Measurements from ENCODE around the gene PLXDC2. TPM values are rescaled to one million over a fixed set of nuclear protein-coding genes. Genes with fewer than 3 reads are reported as not detected.
"Not testable (repeated sequence)": the region's sequence is repeated elsewhere in the genome, so short reads cannot be mapped to it uniquely, and the experiment has no call there.

PLXDC2 gene
- total RNA-seq, 1 donor from 2014 or later = 10.6 TPM

- DNase-seq (ENCODE audit: low spot score in 2 of 2) = no peak
- no peak for FAIRE-seq
These were observed 151.7 kb downstream of the PLXDC2 start for GRCh38 chr10:19967981-19968380.

- no peak for FAIRE-seq
- no peak for DNase-seq (ENCODE audit: low spot score in 2 of 2)
These were observed 152.5 kb downstream of the PLXDC2 start for GRCh38 chr10:19968745-19969144.

DNA sequence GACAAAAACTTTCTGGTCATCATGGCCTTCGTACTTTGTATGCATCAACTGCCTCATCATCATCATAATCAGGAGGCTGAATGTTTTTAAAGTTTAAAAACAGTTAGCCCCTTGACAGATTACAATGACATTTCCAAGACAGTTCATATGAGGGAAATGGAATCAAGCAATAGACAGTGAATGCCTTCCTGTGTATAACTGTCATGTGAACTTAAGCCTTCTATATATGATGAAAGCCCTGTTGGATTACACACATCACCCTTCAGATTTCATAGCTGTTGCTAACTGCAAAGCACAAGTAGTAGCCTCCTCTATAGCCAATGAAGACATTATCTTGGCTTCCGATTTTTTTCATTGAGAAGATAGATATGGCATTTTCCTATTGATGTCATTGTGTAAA, 154.0 kb downstream of the PLXDC2 start:
- DNase-seq (ENCODE audit: low spot score in 2 of 2) = no peak
- no peak for FAIRE-seq

GRCh38 chr10:19970717-19971116, 154.5 kb downstream of the PLXDC2 start:
- DNase-seq (ENCODE audit: low spot score in 2 of 2) (no peak), FAIRE-seq (no peak)

DNA sequence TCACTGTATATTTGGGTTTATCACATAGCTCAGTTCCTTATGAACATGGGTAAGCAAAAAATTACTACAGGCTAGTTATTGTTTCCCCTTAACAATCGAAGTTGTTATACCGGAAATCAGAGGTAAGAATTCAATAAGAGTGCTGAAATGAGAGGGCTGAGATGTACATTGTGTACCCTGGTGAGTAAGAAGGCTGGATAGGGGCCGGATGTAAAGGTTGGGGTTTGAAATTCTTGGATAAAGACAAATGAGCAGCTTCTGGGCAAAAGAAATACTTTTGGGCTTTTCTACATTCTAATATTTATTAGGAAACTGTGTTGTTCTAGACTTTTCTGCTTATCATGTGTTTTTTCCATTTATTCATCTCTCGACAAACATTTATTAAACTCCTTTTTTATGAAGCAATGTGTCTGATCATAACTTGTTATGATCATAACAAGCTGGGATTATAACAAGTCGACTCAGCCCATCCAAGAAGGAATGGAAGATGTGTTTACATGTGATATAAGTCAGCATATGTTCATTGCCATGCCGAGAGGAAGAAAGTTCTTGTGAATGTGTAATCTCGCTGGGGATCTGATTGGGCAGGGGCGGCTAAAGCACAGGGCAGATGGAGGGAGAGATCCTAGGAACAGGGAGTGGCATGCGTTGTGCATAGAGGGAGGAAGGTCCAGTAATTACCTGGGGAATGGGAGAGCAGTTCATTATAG, 155.3 kb downstream of the PLXDC2 start:
- FAIRE-seq (no peak), DNase-seq (ENCODE audit: low spot score in 2 of 2) (no peak)

GRCh38 chr10:19974138-19974537, 157.9 kb downstream of the PLXDC2 start:
- FAIRE-seq = no peak
- no peak for DNase-seq (ENCODE audit: low spot score in 2 of 2)

- no peak for DNase-seq (ENCODE audit: low spot score in 2 of 2)
- no peak for FAIRE-seq
These were observed 158.3 kb downstream of the PLXDC2 start for GRCh38 chr10:19974554-19974953.

GRCh38 chr10:19977097-19977521, 160.9 kb downstream of the PLXDC2 start:
- no peak for DNase-seq (ENCODE audit: low spot score in 2 of 2)
- FAIRE-seq = no peak

DNA sequence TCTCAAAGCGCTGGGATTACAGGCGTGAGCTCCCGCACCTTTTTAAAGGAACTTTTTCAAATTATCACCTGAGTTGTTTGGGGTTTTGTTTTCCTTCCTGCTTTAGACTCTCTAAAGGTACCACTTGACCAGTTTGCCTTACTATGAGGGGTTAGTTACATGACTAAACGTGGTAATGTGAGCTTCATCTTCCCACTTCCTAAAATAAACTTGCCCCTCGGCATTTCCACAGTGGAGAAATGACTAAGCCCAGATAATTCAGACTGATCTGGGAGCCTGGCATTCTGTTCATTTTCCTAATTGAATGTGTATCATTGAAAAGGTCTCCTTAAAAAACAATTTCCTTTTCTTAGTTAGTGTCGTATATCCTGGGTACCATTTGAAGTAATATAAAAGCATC, 163.4 kb downstream of the PLXDC2 start:
- no peak for FAIRE-seq

GRCh38 chr10:19983880-19984565, 167.8 kb downstream of the PLXDC2 start:
- FAIRE-seq (no peak), DNase-seq (ENCODE audit: low spot score in 2 of 2) (no peak)

More for the DNA sequence above, 163.4 kb downstream of the PLXDC2 start:
- DNase-seq (ENCODE audit: low spot score in 2 of 2) = no peak

DNA sequence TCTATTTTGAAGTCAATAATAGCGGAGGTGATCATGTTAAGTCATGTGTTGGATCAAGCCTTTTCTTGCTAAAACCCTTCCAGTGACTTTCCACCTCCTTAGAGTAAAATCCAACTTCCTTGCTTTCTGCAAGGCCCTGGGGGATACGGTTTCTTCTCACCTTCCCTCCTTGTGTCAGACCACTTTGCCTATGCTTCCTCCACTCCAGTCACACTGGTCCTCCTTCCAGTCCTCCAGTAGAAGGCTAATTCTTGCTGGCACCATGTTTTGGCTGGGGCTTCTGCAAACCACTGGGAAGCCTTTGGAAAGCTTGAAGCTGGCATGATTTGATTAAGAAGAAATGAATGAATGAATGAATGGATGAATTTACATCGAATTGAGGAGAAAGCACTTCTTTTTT, 169.5 kb downstream of the PLXDC2 start:
- no peak for FAIRE-seq
- no peak for DNase-seq (ENCODE audit: low spot score in 2 of 2)

DNA sequence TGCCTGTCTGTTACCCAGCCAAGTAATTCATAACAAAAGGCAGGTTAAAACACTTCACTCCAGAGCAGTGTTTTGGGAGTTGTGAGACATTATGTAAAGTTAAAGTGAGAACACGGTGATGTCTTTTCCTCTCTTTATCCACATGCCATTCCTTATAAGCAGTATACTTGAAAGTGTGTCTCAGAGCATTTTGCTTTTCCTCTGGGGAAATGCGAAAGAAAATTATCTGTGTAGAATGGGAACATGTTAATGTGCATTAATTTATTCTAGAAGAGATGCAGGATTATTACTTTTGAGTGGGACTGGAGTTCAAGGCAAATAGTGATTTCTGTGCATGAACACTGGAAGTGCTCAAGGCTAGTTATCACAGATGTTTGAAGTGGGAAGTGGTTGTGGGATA, 170.4 kb downstream of the PLXDC2 start:
- no peak for DNase-seq (ENCODE audit: low spot score in 2 of 2)
- FAIRE-seq = no peak

DNA sequence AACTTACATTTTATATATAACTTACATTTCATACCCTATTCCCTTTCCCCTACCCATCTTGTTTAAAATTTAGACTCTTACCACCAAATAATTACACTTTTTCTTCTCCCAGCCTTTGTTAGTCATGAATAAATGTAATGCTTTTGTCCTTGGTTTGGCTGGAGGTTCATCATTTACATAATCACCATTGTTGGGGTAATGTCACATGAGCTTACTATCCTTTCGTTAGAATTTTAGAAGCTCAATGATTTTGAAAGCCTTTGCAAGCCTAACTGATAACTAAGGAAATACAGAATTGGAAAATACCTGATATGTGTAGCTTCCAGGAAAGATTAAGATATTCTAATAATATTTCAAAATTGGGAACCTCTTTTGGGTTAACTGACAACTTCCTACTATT, 171.7 kb downstream of the PLXDC2 start:
- no peak for DNase-seq (ENCODE audit: low spot score in 2 of 2)
- peak; percentile 21 for FAIRE-seq

DNA sequence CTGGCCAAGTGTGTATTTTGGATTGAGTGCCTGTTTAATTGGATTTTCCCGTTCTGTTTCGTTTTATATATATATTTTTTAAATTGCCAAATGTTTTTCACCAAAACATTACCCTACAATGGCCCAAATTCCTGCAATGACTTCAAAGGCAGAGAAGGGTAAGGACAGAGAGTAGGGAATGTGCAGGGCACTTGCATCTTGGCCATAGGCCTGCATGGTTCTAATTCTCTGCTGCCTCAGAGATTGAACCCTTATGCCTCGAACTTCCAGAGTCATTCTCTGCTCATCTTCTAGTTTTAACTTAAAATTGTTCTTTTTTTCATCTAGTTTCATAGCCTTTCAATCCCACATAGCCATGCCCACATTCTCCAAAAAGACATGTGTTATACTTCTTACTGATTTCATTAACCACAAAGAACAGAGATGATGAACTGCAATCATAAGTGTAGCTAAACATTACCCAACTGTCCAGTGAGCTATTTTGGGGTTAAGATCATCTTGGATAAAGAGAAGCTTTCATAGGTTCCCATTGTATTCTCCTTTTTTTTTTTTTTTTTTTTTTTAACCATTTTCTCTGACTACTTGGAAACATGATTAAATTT, 177.6 kb downstream of the PLXDC2 start:
- no peak for FAIRE-seq

DNA sequence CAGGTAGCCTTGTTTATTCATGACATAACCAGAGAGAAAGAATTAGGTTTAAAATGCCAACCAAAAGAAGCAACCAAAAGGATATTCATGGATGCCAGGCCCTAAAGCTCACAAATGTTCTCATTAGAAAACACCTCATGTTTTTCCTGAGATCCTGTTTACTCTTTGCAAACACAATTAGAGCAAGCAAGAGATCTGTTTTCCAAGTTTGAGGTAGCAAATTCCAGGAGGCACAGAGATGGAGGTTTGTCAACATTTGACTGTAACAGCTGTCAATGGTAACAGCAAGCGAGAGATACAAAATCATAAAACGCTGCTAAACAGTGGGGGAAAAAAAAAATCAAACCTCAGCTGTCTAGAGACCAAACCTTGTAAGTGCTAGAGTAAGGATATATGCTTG, 182.2 kb downstream of the PLXDC2 start:
- no peak for DNase-seq (ENCODE audit: low spot score in 2 of 2)
- no peak for FAIRE-seq

More for the DNA sequence above, 177.6 kb downstream of the PLXDC2 start:
- no peak for DNase-seq (ENCODE audit: low spot score in 2 of 2)

DNA sequence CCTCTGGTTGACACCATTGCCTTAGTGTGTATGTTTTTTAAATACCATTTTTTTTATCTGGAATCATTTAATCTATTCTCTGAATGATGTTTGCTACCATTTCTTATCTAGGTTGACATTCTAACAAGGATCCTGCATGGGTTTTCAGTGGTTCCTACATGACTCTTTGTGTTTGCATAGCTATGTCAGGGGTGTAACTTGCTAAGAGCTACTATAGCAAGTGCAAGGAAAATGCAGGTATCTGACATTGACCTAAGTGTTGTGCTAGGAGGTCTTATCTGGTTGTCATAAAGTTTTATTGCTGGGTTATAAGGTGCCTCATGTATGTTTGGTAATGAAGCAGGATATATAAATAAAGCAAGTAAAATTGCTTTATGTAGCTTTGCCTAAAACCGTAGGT, 183.2 kb downstream of the PLXDC2 start:
- no peak for FAIRE-seq
- DNase-seq (ENCODE audit: low spot score in 2 of 2) = no peak

- not testable (repeated sequence) for DNase-seq (ENCODE audit: low spot score in 2 of 2); FAIRE-seq
These were observed 185.8 kb downstream of the PLXDC2 start for GRCh38 chr10:20002026-20002425.

- DNase-seq (ENCODE audit: low spot score in 2 of 2) (no peak), FAIRE-seq (no peak)
These were observed 186.4 kb downstream of the PLXDC2 start for GRCh38 chr10:20002657-20003056.

DNA sequence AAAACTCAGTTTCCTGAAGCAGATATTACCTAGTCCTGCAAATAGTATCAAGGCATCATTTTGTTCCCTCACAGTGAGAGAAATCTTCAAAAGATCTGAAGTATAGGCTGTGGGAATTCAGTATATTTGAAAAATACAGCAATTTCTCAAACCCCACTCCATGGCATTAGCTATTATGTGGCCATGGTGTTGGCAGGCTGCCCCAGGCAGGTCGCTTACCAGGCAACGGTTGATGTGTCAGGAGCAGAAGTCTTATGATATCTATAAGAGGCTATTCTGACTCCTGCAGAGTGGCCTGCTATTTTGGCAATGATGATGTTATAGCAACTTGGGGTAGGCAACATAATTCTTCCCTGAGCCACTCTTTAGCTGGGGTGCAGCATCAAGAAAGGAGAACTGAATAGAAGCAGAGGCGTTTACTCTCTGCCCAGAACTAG, 187.9 kb downstream of the PLXDC2 start:
- DNase-seq (ENCODE audit: low spot score in 2 of 2) = no peak
- FAIRE-seq = no peak

DNA sequence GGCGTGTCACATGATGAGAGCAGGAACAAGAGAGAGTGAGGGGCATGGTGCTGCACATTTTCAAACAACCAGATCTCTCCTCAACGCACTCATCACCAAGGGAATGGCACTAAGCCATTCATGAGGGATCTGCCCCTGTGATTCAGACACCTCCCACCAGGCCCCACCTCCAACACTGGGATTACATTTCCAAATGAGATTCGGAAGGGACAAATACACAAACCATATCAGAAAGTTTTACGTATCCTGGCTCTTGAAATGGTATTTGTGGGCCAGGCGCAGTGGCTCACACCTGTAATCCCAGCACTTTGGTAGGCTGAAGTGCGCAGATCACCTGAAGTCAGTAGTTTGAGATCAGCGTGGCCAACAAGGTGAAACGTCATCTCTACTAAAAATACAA, 189.4 kb downstream of the PLXDC2 start:
- FAIRE-seq (no peak), DNase-seq (ENCODE audit: low spot score in 2 of 2) (no peak)

- no peak for DNase-seq (ENCODE audit: low spot score in 2 of 2)
- FAIRE-seq = peak; percentile 44
These were observed 190.1 kb downstream of the PLXDC2 start for GRCh38 chr10:20006169-20006870.
